GM10266 (cell line): ENCODE results near the gene ACTN2.

Experiments used
- DNase-seq: peaks from one replicate; pipeline ENCODE4 v3.0.0; 2012; ENCODE audit errors: extremely low spot score
- TF ChIP-seq, protein P1 (sequence below): IDR thresholded peaks from 2 replicates; pipeline ENCODE4 v1.5.1; 2012; ENCODE audit warnings: mild to moderate bottlenecking, low read depth; ENCODE audit not compliant: control insufficient read depth, insufficient read depth; ENCODE audit errors: missing control alignments

ACTN2 gene

DNA sequence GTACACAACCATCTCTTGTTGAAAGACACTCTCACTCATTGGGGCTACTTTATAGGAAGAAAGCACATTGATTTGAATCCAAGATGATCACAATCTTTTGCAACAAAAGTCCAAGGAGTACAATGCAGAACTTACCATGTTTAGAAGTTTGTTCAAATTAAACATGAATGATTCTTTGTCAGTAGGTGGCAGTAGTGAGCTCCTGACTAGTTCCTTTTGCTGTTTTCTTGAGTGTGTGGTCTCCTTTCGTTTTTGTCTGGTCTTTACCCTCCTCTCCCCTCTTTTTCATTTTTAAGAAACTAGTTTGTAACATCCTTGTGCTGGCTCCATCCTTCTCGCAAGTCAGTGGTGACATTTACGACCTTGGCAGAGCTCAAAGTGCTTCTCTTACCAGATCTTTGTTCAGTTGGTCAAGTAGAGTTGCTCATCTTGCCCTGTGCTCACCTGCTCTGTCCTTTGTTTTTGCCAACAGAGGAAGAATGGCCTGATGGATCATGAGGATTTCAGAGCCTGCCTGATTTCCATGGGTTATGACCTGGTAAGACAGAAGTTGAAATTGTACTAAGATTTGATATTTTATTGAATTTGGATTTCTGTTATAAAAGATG is 73.1 kb downstream of the ACTN2 start:
- TF ChIP-seq, protein P1, sequence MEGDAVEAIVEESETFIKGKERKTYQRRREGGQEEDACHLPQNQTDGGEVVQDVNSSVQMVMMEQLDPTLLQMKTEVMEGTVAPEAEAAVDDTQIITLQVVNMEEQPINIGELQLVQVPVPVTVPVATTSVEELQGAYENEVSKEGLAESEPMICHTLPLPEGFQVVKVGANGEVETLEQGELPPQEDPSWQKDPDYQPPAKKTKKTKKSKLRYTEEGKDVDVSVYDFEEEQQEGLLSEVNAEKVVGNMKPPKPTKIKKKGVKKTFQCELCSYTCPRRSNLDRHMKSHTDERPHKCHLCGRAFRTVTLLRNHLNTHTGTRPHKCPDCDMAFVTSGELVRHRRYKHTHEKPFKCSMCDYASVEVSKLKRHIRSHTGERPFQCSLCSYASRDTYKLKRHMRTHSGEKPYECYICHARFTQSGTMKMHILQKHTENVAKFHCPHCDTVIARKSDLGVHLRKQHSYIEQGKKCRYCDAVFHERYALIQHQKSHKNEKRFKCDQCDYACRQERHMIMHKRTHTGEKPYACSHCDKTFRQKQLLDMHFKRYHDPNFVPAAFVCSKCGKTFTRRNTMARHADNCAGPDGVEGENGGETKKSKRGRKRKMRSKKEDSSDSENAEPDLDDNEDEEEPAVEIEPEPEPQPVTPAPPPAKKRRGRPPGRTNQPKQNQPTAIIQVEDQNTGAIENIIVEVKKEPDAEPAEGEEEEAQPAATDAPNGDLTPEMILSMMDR = peak; percentile 61
- peak; percentile 63 for DNase-seq

DNA sequence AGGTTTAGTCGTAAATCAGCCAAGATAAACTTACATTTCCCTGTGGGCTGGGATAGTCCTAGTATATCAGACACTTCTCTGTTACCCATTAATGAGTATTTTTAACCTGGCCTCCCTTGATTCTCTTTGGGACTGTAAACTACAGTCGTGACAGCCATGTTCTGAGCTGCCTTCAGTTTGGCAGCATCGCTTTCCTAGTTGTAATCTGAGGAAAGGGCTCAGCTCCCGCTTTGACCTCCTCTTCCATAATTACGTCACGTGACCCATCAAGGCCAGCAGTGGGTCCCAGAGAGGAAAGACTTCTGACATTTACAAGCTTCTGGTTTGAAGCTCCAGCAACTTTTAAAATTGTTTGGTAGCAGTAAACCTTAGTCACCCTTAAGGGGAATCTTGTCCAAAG is 74.2 kb downstream of the ACTN2 start:
- TF ChIP-seq, protein P1 = no peak

DNA sequence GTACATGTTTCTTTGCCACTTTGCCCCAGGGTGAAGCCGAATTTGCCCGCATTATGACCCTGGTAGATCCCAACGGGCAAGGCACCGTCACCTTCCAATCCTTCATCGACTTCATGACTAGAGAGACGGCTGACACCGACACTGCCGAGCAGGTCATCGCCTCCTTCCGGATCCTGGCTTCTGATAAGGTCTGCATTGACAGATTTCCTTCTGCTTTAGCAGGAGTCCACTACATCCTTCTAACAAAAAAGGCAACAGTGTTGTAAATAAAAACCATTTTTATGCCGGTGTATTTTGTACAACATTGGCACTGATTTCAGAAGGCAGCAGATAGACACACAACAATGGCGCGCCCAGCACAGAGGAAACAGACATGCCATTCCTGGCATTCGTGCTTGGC is 74.7 kb downstream of the ACTN2 start:
- no peak for DNase-seq
- TF ChIP-seq, protein P1 = no peak

More for the DNA sequence above, 74.2 kb downstream of the ACTN2 start:
- DNase-seq = no peak

DNA sequence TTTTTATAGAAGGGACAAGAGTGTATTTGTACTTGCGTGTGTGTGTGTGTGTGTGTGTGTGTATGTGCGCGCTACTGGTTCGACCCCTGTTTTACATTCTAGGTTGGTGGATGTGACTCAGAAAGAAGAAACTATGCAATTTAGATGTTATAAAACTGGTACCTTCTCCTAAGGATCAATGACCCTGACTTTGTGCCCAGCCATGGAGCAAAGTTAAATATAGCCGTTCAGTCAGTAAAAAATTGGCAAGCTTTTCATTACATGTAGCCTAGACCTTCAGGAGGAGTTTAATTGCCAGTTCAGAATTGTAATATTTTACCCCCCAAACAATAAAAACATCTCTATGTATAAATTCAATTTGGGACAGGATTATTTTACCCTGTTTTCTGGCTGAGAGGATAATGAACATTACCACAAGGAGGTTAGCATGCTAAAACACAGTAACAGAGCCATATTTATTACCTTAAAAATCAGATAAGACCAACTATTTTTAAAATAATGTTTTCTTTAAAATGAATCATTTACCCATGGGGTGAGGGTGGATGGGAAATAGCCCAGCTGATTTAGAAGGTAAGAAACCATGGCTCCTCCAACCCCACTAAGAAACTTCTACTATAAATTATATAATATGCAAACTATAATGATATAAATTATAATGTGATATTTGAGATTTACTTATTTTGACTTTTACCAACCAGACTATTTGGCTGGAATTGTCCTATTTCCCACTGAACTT is 75.3 kb downstream of the ACTN2 start:
- no peak for DNase-seq
- TF ChIP-seq, protein P1 = no peak

DNA sequence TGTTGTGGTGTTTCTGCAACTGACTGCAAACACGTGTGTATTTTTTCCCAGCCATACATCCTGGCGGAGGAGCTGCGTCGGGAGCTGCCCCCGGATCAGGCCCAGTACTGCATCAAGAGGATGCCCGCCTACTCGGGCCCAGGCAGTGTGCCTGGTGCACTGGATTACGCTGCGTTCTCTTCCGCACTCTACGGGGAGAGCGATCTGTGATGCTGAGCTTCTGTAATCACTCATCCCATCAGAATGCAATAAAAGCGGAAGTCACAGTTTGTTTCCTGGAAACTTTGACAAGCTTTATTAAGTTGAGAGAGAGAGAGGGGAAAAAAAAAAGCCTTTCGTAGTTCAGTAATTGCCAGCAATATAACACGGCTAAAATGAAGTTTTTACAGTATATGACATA is 76.1 kb downstream of the ACTN2 start:
- no peak for DNase-seq
- TF ChIP-seq, protein P1 = no peak

DNA sequence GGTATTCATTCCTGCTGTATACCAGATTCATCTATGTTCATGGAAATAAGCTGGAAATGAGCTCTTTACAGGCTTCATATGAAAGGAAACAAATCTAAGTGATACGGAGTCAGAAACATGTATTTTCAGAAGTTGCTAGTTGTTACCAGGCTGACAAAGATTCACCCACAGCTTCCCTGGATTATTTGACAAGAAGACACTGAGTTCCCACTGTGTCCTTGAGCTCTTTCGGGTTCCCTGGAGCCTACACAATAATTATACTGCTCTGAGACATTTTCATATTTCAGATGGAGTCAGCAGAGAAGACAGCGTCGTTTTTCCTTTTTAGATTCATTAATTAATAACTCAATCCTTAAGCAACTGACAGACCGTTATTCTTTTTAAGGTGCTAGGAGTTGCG is 79.5 kb downstream of the ACTN2 start:
- TF ChIP-seq, protein P1 = no peak
- no peak for DNase-seq

DNA sequence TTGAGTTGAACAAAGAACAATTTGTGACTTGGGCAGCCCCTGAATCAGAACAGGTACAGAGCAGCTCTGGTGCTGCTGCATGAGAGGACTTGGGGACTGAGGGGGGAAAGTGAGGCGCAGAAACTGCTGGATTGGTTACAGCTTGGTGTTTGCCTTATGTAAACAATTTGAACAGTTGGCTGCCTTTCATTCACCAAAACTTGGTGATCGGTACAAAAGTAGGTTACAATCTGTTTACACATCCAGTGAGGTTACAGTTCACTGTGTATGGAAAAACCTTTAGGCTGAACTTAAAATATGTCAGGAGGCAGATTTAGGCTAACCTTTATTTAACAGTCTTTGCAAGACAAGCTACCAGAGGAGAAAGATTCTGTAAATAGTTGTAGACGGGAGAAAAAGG is 80.2 kb downstream of the ACTN2 start:
- DNase-seq = no peak
- TF ChIP-seq, protein P1 = no peak
